Psoas muscle (tissue), 8 donors: Measurements from ENCODE around the gene AP2B1. TPM values are rescaled to one million over a fixed set of nuclear protein-coding genes. Genes with fewer than 3 reads are reported as not detected.
A peak's percentile ranks its signal among the peaks of the same experiment; 100 is the strongest.

ENCODE experiments used
- ATAC-seq, 4 donors: fragments of 200-7000 bp; cut with Tn5 transposase; one replicate each; pipeline ENCODE4 v1.9.1; 2020; ENCODE audit warnings: moderate library complexity in 3 of 4, mild to moderate bottlenecking in 2 of 4
- DNase-seq, 2 donors: peaks; one replicate each; pipeline ENCODE4 v3.0.0-alpha.2; 2020
- H3K27ac ChIP-seq: fragments of 200-600 bp; one replicate; pipeline ENCODE4 v1.8.0; 2022
- H3K27me3 ChIP-seq, 3 donors: fragments of 200-600 bp in 1 of 3; one replicate each; pipeline versions ENCODE4 v1.6.1 to v1.8.0; 2013 to 2022; ENCODE audit warnings: low read length in 2 of 3, mild to moderate bottlenecking in 2 of 3, moderate library complexity in 1 of 3; ENCODE audit not compliant: insufficient read depth in 3 of 3
- H3K36me3 ChIP-seq, 2 donors: fragments of 200-600 bp in 1 of 2; one replicate each; pipeline versions ENCODE4 v1.6.1 to v1.8.0; 2013 to 2022; ENCODE audit warnings: low read depth in 1 of 2, mild to moderate bottlenecking in 1 of 2, moderate library complexity in 1 of 2; ENCODE audit not compliant: insufficient read depth in 1 of 2
- H3K4me1 ChIP-seq: fragments of 200-600 bp; one replicate; pipeline ENCODE4 v1.8.0; 2022
- H3K4me3 ChIP-seq: fragments of 200-600 bp; one replicate; pipeline ENCODE4 v1.8.0; 2022; ENCODE audit warnings: mild to moderate bottlenecking
- H3K9me3 ChIP-seq: fragments of 200-600 bp; one replicate; pipeline ENCODE4 v1.8.0; 2022
- WGBS, 3 donors: extraction: QIAGEN DNeasy Blood & Tissue Kit; methylation state at CpG; one replicate each; pipeline versions ENCODE4 v1.1.6 to v1.1.7; 2013; 5-methylcytosine and 5-hydroxymethylcytosine counted together
- intact Hi-C, 2 donors: fragments of 100-400 bp; cut with DNase I; formaldehyde crosslinking; loops; one replicate each; pipeline versions ENCODE4 v1.11.0 to v1.14.2; 2022
- polyA plus RNA-seq, 3 donors: library from polyadenylated mRNA; stranded (reverse); fragments of 200-250 nt; gene quantifications; one replicate each; pipeline ENCODE4 v1.2.3, GENCODE V29; 2013
- total RNA-seq, 4 donors: library from RNA; stranded (reverse); fragmentation: NEBNext Ultra II Directional in 2 of 4; extraction: Animal tissue kit (Norgen Biotek cat#: 25700) in 2 of 4; gene quantifications; one replicate each; pipeline versions ENCODE4 v1.2.1 to v1.2.4, GENCODE V29; 2021 to 2023
- TF ChIP-seq, protein P1 (sequence below): fragments of 200-600 bp; IDR thresholded peaks from one replicate; pipeline ENCODE4 v1.8.0; 2022; ENCODE audit warnings: antibody characterized with exemption
- donor health status: healthy with polysubstance abuse.
- donor health status: DM: no; HTN: no; CAD: no; lungs with moderate emphysema.
- donor health status: Bipolar disorder and iron deficiency.
- donor health status: healthy.
- donor health status: DM: yes; HTN: yes; CAD: no.
- donor health status: DM: no; HTN: no; CAD: no.
- donor health status: DM: no; HTN: no; CAD: no.
- donor health status: DM: yes; HTN: yes; CAD: no.

The AP2B1 gene
- total and polyA plus RNA-seq, 7 donors: 20.0 to 92.4 (median 63.2) TPM

DNA sequence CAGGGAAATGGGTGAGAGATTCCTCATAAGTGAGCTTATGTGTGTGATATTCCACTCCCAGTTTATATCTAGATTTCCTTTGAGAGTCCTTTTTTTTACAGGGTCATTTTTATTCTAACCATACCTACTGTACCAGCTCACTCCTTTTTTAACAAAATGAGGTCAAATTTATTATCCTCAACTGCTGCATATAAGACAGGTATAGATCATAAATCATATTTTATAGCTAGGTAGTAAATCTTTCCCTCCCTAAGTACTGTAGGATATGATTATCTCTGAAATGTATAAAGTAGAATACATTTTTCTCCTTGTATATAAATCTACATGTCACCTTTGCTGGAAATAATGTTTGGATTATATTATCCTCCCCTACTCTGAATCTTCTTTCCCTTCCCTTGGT is 31.5 kb downstream of the AP2B1 start:
- no peak for DNase-seq
- H3K36me3 ChIP-seq: no peaks in the 10 kb centered on the region
- intact Hi-C loops: loop anchor here in 1 of 2 donors (5.0 kb wide), 1 partner anchor 39 kb away; no protein-coding TSS in a partner anchor
- TF ChIP-seq, protein P1, sequence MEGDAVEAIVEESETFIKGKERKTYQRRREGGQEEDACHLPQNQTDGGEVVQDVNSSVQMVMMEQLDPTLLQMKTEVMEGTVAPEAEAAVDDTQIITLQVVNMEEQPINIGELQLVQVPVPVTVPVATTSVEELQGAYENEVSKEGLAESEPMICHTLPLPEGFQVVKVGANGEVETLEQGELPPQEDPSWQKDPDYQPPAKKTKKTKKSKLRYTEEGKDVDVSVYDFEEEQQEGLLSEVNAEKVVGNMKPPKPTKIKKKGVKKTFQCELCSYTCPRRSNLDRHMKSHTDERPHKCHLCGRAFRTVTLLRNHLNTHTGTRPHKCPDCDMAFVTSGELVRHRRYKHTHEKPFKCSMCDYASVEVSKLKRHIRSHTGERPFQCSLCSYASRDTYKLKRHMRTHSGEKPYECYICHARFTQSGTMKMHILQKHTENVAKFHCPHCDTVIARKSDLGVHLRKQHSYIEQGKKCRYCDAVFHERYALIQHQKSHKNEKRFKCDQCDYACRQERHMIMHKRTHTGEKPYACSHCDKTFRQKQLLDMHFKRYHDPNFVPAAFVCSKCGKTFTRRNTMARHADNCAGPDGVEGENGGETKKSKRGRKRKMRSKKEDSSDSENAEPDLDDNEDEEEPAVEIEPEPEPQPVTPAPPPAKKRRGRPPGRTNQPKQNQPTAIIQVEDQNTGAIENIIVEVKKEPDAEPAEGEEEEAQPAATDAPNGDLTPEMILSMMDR: no peak
- H3K4me3 ChIP-seq: no peak overlapping the region
- H3K27ac ChIP-seq: peak overlapping the region; percentile 81
- H3K9me3 ChIP-seq: no peaks in the 10 kb centered on the region
- H3K4me1 ChIP-seq: peaks cover 69% of the 10 kb centered on the region
- ATAC-seq: no peak
- H3K27me3 ChIP-seq: no peaks in the 10 kb centered on the region

DNA sequence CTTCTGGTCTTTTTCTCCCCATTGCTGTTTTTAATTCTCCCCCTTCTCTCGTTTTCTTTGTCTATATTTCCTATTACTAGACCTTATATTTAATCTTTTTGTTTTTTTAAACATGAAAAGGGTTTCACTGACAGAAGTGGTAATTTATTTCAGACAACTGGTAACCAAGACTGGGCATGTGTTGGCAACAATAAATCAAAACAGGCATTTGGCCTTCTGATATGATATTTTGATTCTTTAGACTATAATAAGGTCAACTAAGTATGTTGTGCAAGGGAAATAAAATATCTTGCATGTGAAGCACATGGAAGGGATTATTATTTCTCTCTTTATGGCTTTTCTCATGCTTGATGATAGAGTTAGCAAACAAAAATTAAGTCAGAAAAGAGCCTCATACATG is 34.6 kb downstream of the AP2B1 start:
- DNase-seq: no peak
- intact Hi-C loops: no loop called here
- 10 to 36% (median 16%) methylated on average over 1 of the region's 1 CpG for WGBS, 3 donors
- H3K27me3 ChIP-seq: no peaks in the 10 kb centered on the region
- H3K4me1 ChIP-seq: peaks cover 45% of the 10 kb centered on the region
- H3K4me3 ChIP-seq: peak overlapping the region; percentile 33
- H3K27ac ChIP-seq: peak overlapping the region; percentile 81
- no peaks in the 10 kb centered on the region for H3K9me3 ChIP-seq
- ATAC-seq: peak in 3 of 4 donors; percentile 50 to 64 (median 51)
- peaks cover 2 to 31% of the 10 kb centered on the region in 2 donors for H3K36me3 ChIP-seq
- TF ChIP-seq, protein P1: no peak

DNA sequence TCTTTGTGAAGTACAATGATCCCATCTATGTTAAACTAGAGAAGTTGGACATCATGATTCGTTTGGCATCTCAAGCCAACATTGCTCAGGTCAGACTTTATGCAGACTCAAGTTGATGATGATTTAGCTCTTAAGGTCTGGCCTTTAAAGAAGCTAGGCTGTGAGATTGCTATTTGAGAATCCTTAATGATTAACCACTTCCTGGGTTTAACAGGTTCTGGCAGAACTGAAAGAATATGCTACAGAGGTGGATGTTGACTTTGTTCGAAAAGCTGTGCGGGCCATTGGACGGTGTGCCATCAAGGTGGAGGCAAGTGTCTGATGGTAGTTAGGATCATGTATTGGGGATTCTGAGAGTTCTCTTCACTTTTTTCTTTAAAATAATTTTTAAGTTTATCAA is 40.3 kb downstream of the AP2B1 start:
- Histone ChIP-seq H3K4me1 (peaks cover 6% of the 10 kb centered on the region), H3K36me3 (peaks cover 6 to 86% of the 10 kb centered on the region in 2 donors), H3K27me3 (no peaks in the 10 kb centered on the region), H3K9me3 (no peaks in the 10 kb centered on the region), H3K27ac (no peak overlapping the region), H3K4me3 (no peak overlapping the region)
- whole genome bisulfite sequencing, 3 donors: 94 to 97% (median 97%) methylated on average over 4 of the region's 4 CpGs
- DNase-seq (no peak), ATAC-seq (no peak)
- TF ChIP-seq, protein P1: no peak
- intact Hi-C loops: loop anchor here in 1 of 2 donors (5.0 kb wide), 1 partner anchor 35 kb away; no protein-coding TSS in a partner anchor

DNA sequence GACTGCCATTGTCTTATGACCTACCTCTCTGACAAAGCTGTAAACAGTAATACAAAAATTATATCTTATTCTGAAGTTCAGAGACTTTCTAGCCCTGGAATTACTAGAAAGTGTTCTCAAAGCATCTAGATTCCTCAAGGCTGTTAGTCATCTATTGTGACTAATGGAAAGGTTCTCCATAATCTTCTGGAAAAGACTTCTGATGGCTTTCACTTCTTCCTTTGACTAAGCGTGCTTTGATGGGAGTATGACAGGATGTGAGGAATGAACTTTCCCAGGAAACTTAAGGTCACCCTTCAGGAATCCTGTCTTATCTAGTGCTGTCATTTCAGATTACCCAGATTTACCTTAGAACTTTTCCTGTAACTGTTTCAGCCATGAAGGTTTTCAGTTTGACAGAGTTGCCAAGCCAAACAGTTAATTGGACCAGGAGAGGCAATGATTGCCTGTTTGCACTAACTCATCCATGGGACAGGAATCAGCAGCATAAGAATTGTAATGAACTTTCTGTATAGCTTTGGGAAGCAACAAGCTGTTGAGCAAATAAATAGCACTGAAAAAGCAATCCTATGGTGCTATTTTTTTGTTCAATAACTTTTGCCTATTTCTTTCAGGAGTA is 43.5 kb downstream of the AP2B1 start:
- intact Hi-C loops: no loop called here
- 70 to 88% (median 79%) methylated on average over 1 of the region's 1 CpG for WGBS, 3 donors
- no peaks in the 10 kb centered on the region for H3K9me3 ChIP-seq

More for the DNA sequence above, 43.5 kb downstream of the AP2B1 start:
- Histone ChIP-seq H3K36me3 (peaks cover 4 to 97% of the 10 kb centered on the region in 2 donors), H3K4me1 (no peaks in the 10 kb centered on the region), H3K4me3 (no peak overlapping the region), H3K27me3 (no peaks in the 10 kb centered on the region), H3K27ac (no peak overlapping the region)
- ATAC-seq (no peak), DNase-seq (no peak)
- TF ChIP-seq, protein P1: no peak
